ENCODE results near the gene FRAS1. TPM values are rescaled to one million over a fixed set of nuclear protein-coding genes. Genes with fewer than 3 reads are reported as not detected.

The FRAS1 gene
- total RNA-seq, 6 experiments from 2014 or later: 0.12 to 1.5 (median 0.45) TPM

GRCh38 chr4:78210694-78211410, 153.7 kb downstream of the FRAS1 start:
- TF ChIP-seq POLR2A (IDR thresholded peaks at IDR 0.05) (no peak), CTCF (IDR thresholded peaks at IDR 0.05) (no peak)
- intact Hi-C loops (cut with DNase I): no loop called here
- Histone ChIP-seq H3K36me3 (no peaks in the 10 kb centered on the region), H3K27ac (no peak overlapping the region), H3K9me3 (no peaks in the 10 kb centered on the region), H3K4me3 (no peak overlapping the region), H3K27me3 (no peaks in the 10 kb centered on the region), H3K4me1 (no peaks in the 10 kb centered on the region)
- WGBS (ENCODE audit: insufficient coverage, low coverage, low lambda C conversion rate, missing lambda C conversion rate): 78% methylated on average over 6 of the region's 6 CpGs
- ATAC-seq (no peak), DNase-seq (no peak)

- Histone ChIP-seq H3K4me1 (no peaks in the 10 kb centered on the region), H3K27me3 (no peaks in the 10 kb centered on the region), H3K36me3 (no peaks in the 10 kb centered on the region), H3K27ac (no peak overlapping the region), H3K9me3 (no peaks in the 10 kb centered on the region), H3K4me3 (no peak overlapping the region)
- intact Hi-C loops (cut with DNase I): no loop called here
- WGBS (ENCODE audit: insufficient coverage, low coverage, low lambda C conversion rate, missing lambda C conversion rate): 20% methylated on average over 3 of the region's 3 CpGs
- TF ChIP-seq CTCF (IDR thresholded peaks at IDR 0.05) (no peak), POLR2A (IDR thresholded peaks at IDR 0.05) (no peak)
- ATAC-seq: no peak
- no peak for DNase-seq
Measured at GRCh38 chr4:78213218-78213617, 156.1 kb downstream of the FRAS1 start.

GRCh38 chr4:78214078-78214477, 157.0 kb downstream of the FRAS1 start:
- Histone ChIP-seq H3K36me3 (no peaks in the 10 kb centered on the region), H3K4me1 (no peaks in the 10 kb centered on the region), H3K9me3 (no peaks in the 10 kb centered on the region)

GRCh38 chr4:78217557-78217956, 160.4 kb downstream of the FRAS1 start:
- Histone ChIP-seq H3K9me3 (no peaks in the 10 kb centered on the region), H3K36me3 (no peaks in the 10 kb centered on the region), H3K27ac (no peak overlapping the region), H3K4me1 (no peaks in the 10 kb centered on the region), H3K4me3 (no peak overlapping the region), H3K27me3 (no peaks in the 10 kb centered on the region)
- 80% methylated on average over 2 of the region's 2 CpGs for WGBS (ENCODE audit: insufficient coverage, low coverage, low lambda C conversion rate, missing lambda C conversion rate)
- ATAC-seq: no peak
- intact Hi-C loops (cut with DNase I): no loop called here
- DNase-seq: no peak
- TF ChIP-seq POLR2A (IDR thresholded peaks at IDR 0.05) (no peak), CTCF (IDR thresholded peaks at IDR 0.05) (no peak)

More at GRCh38 chr4:78214078-78214477, 157.0 kb downstream of the FRAS1 start:
- no peak overlapping the region for H3K27ac ChIP-seq
- no peak for ATAC-seq
- intact Hi-C loops (cut with DNase I): no loop called here
- no peak for TF ChIP-seq POLR2A (IDR thresholded peaks at IDR 0.05)
- no peak for TF ChIP-seq CTCF (IDR thresholded peaks at IDR 0.05)
- H3K27me3 ChIP-seq: no peaks in the 10 kb centered on the region
- H3K4me3 ChIP-seq: no peak overlapping the region
- DNase-seq: no peak

Data from right lobe of liver (tissue), 6 donors.